ENCODE measurements around the gene ADPRHL1. TPM values are rescaled to one million over a fixed set of nuclear protein-coding genes. Genes with fewer than 3 reads are reported as not detected.

ADPRHL1 gene
- total RNA-seq, 1 donor from 2014 or later, result 3.1 TPM

DNA sequence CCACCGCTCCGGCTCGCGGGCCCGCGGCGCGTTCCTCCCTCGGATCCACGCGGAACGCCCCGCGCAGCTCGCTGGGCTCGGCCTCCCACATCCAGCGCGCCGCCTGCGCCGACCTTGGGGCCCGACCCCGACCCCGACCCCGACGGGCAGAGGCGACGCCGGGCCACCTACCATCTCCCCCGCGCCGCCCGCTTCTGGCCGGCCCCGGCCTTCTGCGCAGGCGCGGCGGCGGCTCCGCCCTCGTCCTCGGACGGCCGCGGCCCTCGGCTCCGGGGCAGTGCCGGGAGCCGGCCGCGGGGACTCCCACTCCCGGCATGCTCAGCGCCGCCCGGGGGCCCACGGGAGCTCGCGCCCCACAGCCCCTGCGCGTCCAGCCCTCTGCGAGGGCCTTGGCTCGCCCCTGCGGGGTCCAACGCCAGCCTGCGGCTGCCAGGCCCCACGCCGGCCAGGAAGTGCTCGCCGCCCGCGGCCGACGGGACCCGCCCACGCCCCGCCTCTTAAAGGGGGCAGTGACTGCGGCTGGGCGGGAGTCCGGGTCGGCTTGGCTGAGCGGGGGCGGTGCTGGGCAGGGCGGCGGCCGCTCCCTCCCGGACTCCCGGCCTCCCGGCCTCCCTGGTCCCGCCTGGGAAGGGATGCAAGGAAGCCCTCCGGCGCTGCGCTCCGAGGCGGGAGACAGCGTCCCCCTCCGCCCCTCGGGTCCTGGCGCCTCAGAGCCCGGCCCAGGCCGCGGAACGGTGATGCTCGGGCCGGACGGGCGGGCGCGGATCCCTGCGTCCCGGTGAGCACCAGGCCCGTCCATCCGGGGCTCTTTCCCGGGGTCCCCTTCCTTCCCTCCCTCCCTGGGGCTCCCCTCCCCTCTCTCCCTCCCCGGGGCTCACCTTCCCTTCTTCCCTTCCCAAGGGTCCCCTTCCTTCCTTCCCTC is 37.5 kb upstream of the ADPRHL1 start, which contains the start of gene DCUN1D2:
Gene DCUN1D2, minus strand, starts transcription at position 216 of the 922 bp plus-strand sequence. Its CDS starts 42 bp downstream, at position 174.
- Mint-ChIP-seq H3K9me3 (ENCODE audit: unreplicated experiment) (no peaks in the 10 kb centered on the region), H3K4me3 (ENCODE audit: unreplicated experiment) (peak within 1 kb of the TSS; percentile 92), H3K4me1 (ENCODE audit: low read depth, unreplicated experiment) (peaks cover 38% of the 10 kb centered on the region), H3K27me3 (ENCODE audit: low read depth, unreplicated experiment) (no peaks in the 10 kb centered on the region), H3K36me3 (ENCODE audit: low read depth, unreplicated experiment) (peaks cover 2% of the 10 kb centered on the region), H3K27ac (ENCODE audit: unreplicated experiment) (peak within 1 kb of the TSS; percentile 70)
- DNase-seq (ENCODE audit: low read depth) (peak; percentile 89), FAIRE-seq (no peak)
- H3K4me1 ChIP-seq (ENCODE audit: insufficient read depth, low read length), result peaks cover 44% of the 10 kb centered on the region
- peaks cover 67% of the 10 kb centered on the region for H4K20me1 ChIP-seq (ENCODE audit: insufficient read depth, low read length)
- H3K79me2 ChIP-seq (ENCODE audit: insufficient read depth, low read length), result peaks cover 85% of the 10 kb centered on the region
- peaks cover 3% of the 10 kb centered on the region for H3K36me3 ChIP-seq (ENCODE audit: insufficient read depth, low read length)
- peak within 1 kb of the TSS; percentile 94 for H3K4me2 ChIP-seq (ENCODE audit: low read length)
- no peak for TF ChIP-seq EZH2 (IDR thresholded peaks at IDR 0.05; ENCODE audit: insufficient read depth, low read length)
- TF ChIP-seq, protein P1, sequence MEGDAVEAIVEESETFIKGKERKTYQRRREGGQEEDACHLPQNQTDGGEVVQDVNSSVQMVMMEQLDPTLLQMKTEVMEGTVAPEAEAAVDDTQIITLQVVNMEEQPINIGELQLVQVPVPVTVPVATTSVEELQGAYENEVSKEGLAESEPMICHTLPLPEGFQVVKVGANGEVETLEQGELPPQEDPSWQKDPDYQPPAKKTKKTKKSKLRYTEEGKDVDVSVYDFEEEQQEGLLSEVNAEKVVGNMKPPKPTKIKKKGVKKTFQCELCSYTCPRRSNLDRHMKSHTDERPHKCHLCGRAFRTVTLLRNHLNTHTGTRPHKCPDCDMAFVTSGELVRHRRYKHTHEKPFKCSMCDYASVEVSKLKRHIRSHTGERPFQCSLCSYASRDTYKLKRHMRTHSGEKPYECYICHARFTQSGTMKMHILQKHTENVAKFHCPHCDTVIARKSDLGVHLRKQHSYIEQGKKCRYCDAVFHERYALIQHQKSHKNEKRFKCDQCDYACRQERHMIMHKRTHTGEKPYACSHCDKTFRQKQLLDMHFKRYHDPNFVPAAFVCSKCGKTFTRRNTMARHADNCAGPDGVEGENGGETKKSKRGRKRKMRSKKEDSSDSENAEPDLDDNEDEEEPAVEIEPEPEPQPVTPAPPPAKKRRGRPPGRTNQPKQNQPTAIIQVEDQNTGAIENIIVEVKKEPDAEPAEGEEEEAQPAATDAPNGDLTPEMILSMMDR (IDR thresholded peaks at IDR 0.05; ENCODE audit: insufficient read depth, low read depth, low read length), result no peak
- peak within 1 kb of the TSS; percentile 72 for H2AFZ ChIP-seq (ENCODE audit: low read depth, low read length)
- peak within 1 kb of the TSS; percentile 69 for H3K4me3 ChIP-seq (ENCODE audit: insufficient read depth, low read depth, low read length)
- H3K27me3 ChIP-seq (ENCODE audit: insufficient read depth, low read length), result no peaks in the 10 kb centered on the region
- no peaks in the 10 kb centered on the region for H3K9me3 ChIP-seq (ENCODE audit: insufficient read depth, low read depth, low read length)
- peak within 1 kb of the TSS; percentile 88 for H3K27ac ChIP-seq (ENCODE audit: low read depth, low read length)
- H3K9ac ChIP-seq (ENCODE audit: low read length), result peak within 1 kb of the TSS; percentile 98

DNA sequence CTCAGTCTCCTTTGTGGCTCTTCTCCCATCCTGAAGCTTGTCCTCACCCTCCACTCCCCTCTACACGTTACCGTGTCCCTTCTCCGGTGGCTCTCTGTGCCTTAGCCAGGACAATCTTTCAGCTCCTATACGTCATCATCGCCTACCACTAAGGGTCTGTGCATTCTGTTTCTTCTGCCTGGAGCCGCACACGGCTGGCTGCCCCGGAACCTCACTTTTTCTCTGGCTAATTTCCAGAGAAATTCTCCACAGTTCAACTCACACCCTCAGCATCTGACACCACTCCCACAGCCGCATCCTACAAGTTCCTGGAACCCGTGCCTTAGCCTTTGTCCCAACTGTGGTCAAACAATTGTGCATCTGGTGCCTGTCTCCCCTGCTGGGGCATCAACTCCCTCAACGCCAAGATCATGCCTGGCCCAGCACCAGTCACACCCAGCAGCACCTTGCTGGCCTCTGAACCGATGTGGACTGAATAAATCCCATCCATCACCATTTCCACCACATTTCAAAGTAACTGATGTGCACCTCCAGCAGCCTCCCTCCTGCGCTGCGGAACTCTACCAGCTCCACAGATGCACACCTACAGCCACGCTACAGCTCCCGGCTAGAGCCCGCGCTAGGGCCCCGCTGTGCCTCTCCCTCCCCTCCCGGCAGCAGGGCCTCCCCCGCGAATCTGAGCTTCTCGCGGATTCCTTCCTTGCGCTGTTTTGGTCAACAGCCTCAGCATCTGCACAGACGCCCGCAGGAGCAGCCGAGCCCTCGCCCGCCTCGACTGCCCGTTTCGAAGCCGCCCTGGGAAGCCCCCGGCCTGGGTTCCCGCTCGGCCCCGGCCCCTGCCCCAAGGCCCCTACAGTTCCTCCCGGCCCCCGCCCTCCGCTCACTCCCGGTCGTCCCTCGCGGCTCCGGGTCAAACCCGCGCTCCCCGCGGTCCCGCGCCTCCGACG is 36.5 kb upstream of the ADPRHL1 start:
- Histone ChIP-seq H3K27ac (ENCODE audit: low read depth, low read length) (peak overlapping the region; percentile 88), H3K36me3 (ENCODE audit: insufficient read depth, low read length) (peaks cover 3% of the 10 kb centered on the region), H3K79me2 (ENCODE audit: insufficient read depth, low read length) (peaks cover 84% of the 10 kb centered on the region), H3K4me3 (ENCODE audit: insufficient read depth, low read depth, low read length) (peak overlapping the region; percentile 69), H2AFZ (ENCODE audit: low read depth, low read length) (peak overlapping the region; percentile 72), H3K9ac (ENCODE audit: low read length) (peak overlapping the region; percentile 98), H4K20me1 (ENCODE audit: insufficient read depth, low read length) (peaks cover 65% of the 10 kb centered on the region), H3K4me1 (ENCODE audit: insufficient read depth, low read length) (peaks cover 39% of the 10 kb centered on the region), H3K27me3 (ENCODE audit: insufficient read depth, low read length) (no peaks in the 10 kb centered on the region), H3K4me2 (ENCODE audit: low read length) (peak overlapping the region; percentile 94), H3K9me3 (ENCODE audit: insufficient read depth, low read depth, low read length) (no peaks in the 10 kb centered on the region)
- FAIRE-seq (no peak), DNase-seq (ENCODE audit: low read depth) (peak; percentile 27)
- Mint-ChIP-seq H3K4me1 (ENCODE audit: low read depth, unreplicated experiment) (peaks cover 30% of the 10 kb centered on the region), H3K27me3 (ENCODE audit: low read depth, unreplicated experiment) (no peaks in the 10 kb centered on the region), H3K9me3 (ENCODE audit: unreplicated experiment) (no peaks in the 10 kb centered on the region), H3K36me3 (ENCODE audit: low read depth, unreplicated experiment) (peaks cover 2% of the 10 kb centered on the region), H3K27ac (ENCODE audit: unreplicated experiment) (peak overlapping the region; percentile 70), H3K4me3 (ENCODE audit: unreplicated experiment) (peak overlapping the region; percentile 90)
- TF ChIP-seq EZH2 (IDR thresholded peaks at IDR 0.05; ENCODE audit: insufficient read depth, low read length), result no peak
- TF ChIP-seq, protein P1 (IDR thresholded peaks at IDR 0.05; ENCODE audit: insufficient read depth, low read depth, low read length), result no peak
